ENCODE measurements around the gene KCTD7.

- TF ChIP-seq, protein P1, sequence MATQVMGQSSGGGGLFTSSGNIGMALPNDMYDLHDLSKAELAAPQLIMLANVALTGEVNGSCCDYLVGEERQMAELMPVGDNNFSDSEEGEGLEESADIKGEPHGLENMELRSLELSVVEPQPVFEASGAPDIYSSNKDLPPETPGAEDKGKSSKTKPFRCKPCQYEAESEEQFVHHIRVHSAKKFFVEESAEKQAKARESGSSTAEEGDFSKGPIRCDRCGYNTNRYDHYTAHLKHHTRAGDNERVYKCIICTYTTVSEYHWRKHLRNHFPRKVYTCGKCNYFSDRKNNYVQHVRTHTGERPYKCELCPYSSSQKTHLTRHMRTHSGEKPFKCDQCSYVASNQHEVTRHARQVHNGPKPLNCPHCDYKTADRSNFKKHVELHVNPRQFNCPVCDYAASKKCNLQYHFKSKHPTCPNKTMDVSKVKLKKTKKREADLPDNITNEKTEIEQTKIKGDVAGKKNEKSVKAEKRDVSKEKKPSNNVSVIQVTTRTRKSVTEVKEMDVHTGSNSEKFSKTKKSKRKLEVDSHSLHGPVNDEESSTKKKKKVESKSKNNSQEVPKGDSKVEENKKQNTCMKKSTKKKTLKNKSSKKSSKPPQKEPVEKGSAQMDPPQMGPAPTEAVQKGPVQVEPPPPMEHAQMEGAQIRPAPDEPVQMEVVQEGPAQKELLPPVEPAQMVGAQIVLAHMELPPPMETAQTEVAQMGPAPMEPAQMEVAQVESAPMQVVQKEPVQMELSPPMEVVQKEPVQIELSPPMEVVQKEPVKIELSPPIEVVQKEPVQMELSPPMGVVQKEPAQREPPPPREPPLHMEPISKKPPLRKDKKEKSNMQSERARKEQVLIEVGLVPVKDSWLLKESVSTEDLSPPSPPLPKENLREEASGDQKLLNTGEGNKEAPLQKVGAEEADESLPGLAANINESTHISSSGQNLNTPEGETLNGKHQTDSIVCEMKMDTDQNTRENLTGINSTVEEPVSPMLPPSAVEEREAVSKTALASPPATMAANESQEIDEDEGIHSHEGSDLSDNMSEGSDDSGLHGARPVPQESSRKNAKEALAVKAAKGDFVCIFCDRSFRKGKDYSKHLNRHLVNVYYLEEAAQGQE (IDR thresholded peaks at IDR 0.05; ENCODE audit: insufficient read depth in 1 of 2, low read depth in 2 of 2, low read length in 2 of 2): no peak
- TF ChIP-seq FOXP2 (optimal IDR thresholded peaks at IDR 0.05; ENCODE audit: borderline replicate concordance, extremely low read depth, extremely low read length, insufficient read depth) (no peak), POLR2AphosphoS5 (IDR thresholded peaks at IDR 0.05; ENCODE audit: low read depth, low read length) (no peak), SIN3A (IDR thresholded peaks at IDR 0.05; ENCODE audit: borderline replicate concordance, insufficient read depth, low read length) (no peak)
These were observed 55.1 kb downstream of the KCTD7 start for GRCh38 chr7:66683770-66684123.

Measured in PFSK-1 (cell line).